GM21737 (cell line): ENCODE data around the gene MAFG.

Experiments used
- ATAC-seq: cut with Tn5 transposase; IDR thresholded peaks from one replicate; pipeline ENCODE4 v1.9.1; 2021; ENCODE audit warnings: mild to moderate bottlenecking, moderate library complexity; ENCODE audit not compliant: unreplicated experiment

Gene MAFG

GRCh38 chr17:81870131-81870980, 57.2 kb downstream of the MAFG start:
- ATAC-seq: peak; percentile 4

- ATAC-seq: no peak
Observed at GRCh38 chr17:81869221-81870130, 58.1 kb downstream of the MAFG start.

GRCh38 chr17:81868674-81869220, 58.8 kb downstream of the MAFG start:
- no peak for ATAC-seq
